ENCODE data around the gene B3GNT4. TPM values are rescaled to one million over a fixed set of nuclear protein-coding genes. Genes with fewer than 3 reads are reported as not detected.
"Not testable (repeated sequence)": the region's sequence is repeated elsewhere in the genome, so short reads cannot be mapped to it uniquely, and the experiment has no call there.

B3GNT4 gene
- total RNA-seq, result not detected
- long read RNA-seq, result 0 reads

GRCh38 chr12:122203301-122204166, at the start of gene B3GNT4:
Gene B3GNT4 (plus strand): TSS chr12:122203709. CDS start chr12:122204619, 910 bp downstream.
- ATAC-seq (ENCODE audit: poor library complexity) (peak; percentile 82), DNase-seq (peak; percentile 72)
- intact Hi-C loops (cut with DNase I), result no loop called here

GRCh38 chr12:122155705-122156104, 47.8 kb upstream of the B3GNT4 start:
- ATAC-seq (ENCODE audit: poor library complexity) (no peak), DNase-seq (no peak)
- intact Hi-C loops (cut with DNase I), result no loop called here

- intact Hi-C loops (cut with DNase I), result no loop called here
- ATAC-seq (ENCODE audit: poor library complexity) (no peak), DNase-seq (no peak)
These were observed 44.7 kb upstream of the B3GNT4 start for GRCh38 chr12:122158700-122159285.

- intact Hi-C loops (cut with DNase I), result no loop called here
- no peak for ATAC-seq (ENCODE audit: poor library complexity)
These were observed 43.6 kb upstream of the B3GNT4 start for GRCh38 chr12:122159882-122160281.

GRCh38 chr12:122160761-122161160, 42.7 kb upstream of the B3GNT4 start:
- intact Hi-C loops (cut with DNase I), result no loop called here
- ATAC-seq (ENCODE audit: poor library complexity), result no peak

More at GRCh38 chr12:122159882-122160281, 43.6 kb upstream of the B3GNT4 start:
- DNase-seq, result no peak

GRCh38 chr12:122161682-122162081, 41.8 kb upstream of the B3GNT4 start:
- no peak for ATAC-seq (ENCODE audit: poor library complexity)
- intact Hi-C loops (cut with DNase I), result no loop called here
- DNase-seq, result no peak

More at GRCh38 chr12:122160761-122161160, 42.7 kb upstream of the B3GNT4 start:
- DNase-seq, result no peak

GRCh38 chr12:122162976-122163375, 40.5 kb upstream of the B3GNT4 start:
- DNase-seq, result no peak
- no peak for ATAC-seq (ENCODE audit: poor library complexity)
- intact Hi-C loops (cut with DNase I), result no loop called here

- intact Hi-C loops (cut with DNase I), result no loop called here
- DNase-seq, result no peak
- ATAC-seq (ENCODE audit: poor library complexity), result no peak
These were observed 36.8 kb upstream of the B3GNT4 start for GRCh38 chr12:122166422-122167349.

GRCh38 chr12:122167356-122167925, 36.1 kb upstream of the B3GNT4 start:
- no peak for ATAC-seq (ENCODE audit: poor library complexity)
- DNase-seq, result no peak
- intact Hi-C loops (cut with DNase I), result no loop called here

GRCh38 chr12:122168492-122168891, 35.0 kb upstream of the B3GNT4 start:
- intact Hi-C loops (cut with DNase I), result no loop called here
- DNase-seq, result no peak
- no peak for ATAC-seq (ENCODE audit: poor library complexity)

- no peak for DNase-seq
- ATAC-seq (ENCODE audit: poor library complexity), result no peak
- intact Hi-C loops (cut with DNase I), result no loop called here
These were observed 32.1 kb upstream of the B3GNT4 start for GRCh38 chr12:122171399-122171798.

GRCh38 chr12:122172262-122172939, 31.1 kb upstream of the B3GNT4 start:
- intact Hi-C loops (cut with DNase I), result no loop called here
- no peak for DNase-seq
- ATAC-seq (ENCODE audit: poor library complexity), result no peak

GRCh38 chr12:122174155-122174845, 29.2 kb upstream of the B3GNT4 start, which contains the start of gene IL31:
Gene IL31 (minus strand): TSS chr12:122174221. CDS start chr12:122174172, 49 bp downstream.
- ATAC-seq (ENCODE audit: poor library complexity) (no peak), DNase-seq (no peak)
- intact Hi-C loops (cut with DNase I), result no loop called here

- intact Hi-C loops (cut with DNase I); ATAC-seq (ENCODE audit: poor library complexity); DNase-seq: not testable (repeated sequence)
These were observed 27.0 kb upstream of the B3GNT4 start for GRCh38 chr12:122176473-122176872.

- intact Hi-C loops (cut with DNase I), result no loop called here
- ATAC-seq (ENCODE audit: poor library complexity) (peak; percentile 75), DNase-seq (peak; percentile 61)
These were observed 20.5 kb upstream of the B3GNT4 start, which contains the start of gene LRRC43 for GRCh38 chr12:122182887-122183587. Gene LRRC43 (plus strand): TSS chr12:122183123. CDS start chr12:122183145, 22 bp downstream.

GRCh38 chr12:122183588-122183940, 19.9 kb upstream of the B3GNT4 start:
- intact Hi-C loops (cut with DNase I), result no loop called here
- DNase-seq, result no peak
- ATAC-seq (ENCODE audit: poor library complexity), result no peak

GRCh38 chr12:122184517-122184916, 19.0 kb upstream of the B3GNT4 start:
- intact Hi-C loops (cut with DNase I), result no loop called here
- ATAC-seq (ENCODE audit: poor library complexity), result no peak
- no peak for DNase-seq

Data from Right ventricle myocardium superior (tissue), 1 donor.